Measurements from ENCODE around the gene GCNT2.
"Not testable (repeated sequence)": the region's sequence is repeated elsewhere in the genome, so short reads cannot be mapped to it uniquely, and the experiment has no call there.

Gene GCNT2

DNA sequence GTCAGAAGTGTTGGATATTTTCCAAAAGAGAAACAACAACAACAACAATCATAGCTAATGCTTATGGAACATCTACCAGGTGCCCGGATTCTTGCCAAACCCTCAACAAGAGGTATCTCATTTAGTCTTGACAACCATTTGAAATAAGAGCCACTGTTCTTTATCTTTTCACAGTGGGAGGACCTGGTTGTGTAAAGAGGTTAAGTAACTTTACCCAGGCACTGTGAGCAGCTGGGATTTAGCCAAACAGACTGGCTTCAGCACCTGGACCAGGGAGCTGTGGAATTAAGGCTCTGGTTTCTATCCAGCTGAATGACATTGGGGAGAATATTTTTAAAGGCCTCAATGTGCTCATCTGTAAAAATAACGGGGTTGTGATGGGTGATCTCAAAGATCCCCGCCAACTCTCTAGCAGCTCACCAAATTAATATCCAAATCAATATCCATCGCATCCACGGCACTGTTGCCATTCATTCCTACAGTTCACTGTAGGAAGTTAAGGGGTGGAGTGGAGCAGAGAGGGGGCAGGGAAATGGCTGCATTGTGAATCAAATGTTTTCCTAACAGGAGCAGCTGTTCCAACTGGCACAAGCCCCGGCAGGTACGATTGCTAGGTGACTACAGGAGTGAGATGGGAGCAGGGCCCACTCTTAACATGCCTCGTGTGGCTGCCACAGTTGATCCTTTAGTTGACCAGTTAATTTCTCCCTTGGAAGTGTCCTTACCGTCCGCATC, 61.8 kb downstream of the GCNT2 start:
- no peak for DNase-seq

DNA sequence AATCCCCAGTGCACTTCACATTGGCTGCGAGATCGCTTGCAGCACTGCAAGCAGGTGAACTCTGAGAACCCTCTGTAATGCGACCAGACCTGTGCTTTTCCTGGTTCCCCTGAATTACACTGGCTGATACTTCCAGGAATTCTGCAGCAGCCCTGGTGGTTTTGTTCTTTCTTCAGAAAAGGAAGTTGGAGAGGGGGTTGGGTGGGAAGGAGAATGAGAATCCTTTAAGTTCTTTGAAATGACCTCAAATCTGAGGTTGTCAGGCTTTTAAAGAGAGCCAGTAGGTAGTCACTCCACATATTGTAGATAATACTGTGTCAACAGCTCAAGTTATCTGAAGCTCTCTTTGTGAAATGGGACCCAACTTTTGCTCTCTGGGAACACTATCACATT, 62.4 kb downstream of the GCNT2 start:
- no peak for DNase-seq

DNA sequence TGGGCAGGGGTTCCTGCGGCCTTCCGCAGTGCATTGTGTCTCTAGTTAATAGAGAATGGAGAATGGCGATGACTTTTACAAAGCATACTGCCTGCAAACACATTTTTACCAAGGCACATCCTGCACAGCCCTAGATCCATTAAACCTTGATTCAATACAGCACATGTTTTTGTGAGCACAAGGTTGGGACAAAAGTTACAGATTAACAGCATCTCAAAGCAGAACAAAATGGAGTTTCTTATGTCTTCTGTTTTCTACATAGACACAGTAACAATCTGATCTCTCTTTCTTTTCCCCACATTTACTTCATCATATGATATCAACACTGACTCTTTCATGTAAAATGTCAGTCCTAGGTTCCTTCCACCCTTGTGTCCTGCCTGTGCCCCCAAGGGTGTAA, 63.5 kb downstream of the GCNT2 start:
- DNase-seq = no peak

DNA sequence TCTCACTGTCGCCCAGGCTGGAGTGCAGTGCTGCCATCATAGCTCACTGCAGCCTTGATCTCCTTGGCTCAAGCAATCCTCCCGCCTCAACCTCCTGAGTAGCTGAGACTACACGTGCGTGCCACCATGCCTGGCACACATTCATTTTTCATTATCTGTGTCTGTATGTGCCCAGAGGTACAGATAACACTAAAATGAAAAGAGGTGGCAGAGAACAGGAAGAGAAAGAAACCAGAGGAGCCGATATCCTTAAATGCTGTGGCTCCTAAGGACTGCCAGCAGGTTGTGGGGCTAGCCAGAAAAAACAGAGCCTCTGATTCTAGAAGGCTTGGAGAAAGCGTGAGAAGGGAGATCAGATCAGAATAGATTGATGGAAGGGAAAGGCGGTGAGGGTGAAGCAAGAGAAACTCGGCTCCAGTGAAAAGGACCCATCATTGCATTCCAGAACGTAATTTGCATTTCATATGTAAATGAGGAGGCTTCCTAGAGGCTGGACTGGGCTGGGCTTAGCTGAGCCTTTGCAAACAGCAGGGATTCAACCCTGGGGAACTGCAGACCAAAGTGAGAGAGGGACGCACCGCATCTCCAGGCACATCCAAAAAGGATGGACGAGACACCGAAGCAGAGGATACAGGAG, 64.2 kb downstream of the GCNT2 start:
- DNase-seq = no peak

DNA sequence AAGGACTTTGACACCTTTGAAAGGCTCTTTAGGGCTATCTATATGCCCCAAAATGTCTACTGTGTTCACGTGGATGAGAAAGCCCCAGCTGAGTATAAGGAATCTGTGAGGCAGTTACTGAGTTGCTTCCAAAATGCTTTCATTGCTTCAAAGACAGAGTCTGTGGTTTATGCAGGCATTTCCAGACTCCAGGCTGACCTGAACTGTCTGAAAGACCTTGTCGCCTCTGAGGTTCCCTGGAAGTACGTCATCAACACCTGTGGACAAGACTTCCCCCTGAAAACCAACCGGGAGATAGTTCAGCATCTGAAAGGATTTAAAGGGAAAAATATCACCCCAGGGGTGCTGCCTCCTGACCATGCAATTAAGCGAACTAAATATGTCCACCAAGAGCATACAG, 65.2 kb downstream of the GCNT2 start:
- DNase-seq = no peak

DNA sequence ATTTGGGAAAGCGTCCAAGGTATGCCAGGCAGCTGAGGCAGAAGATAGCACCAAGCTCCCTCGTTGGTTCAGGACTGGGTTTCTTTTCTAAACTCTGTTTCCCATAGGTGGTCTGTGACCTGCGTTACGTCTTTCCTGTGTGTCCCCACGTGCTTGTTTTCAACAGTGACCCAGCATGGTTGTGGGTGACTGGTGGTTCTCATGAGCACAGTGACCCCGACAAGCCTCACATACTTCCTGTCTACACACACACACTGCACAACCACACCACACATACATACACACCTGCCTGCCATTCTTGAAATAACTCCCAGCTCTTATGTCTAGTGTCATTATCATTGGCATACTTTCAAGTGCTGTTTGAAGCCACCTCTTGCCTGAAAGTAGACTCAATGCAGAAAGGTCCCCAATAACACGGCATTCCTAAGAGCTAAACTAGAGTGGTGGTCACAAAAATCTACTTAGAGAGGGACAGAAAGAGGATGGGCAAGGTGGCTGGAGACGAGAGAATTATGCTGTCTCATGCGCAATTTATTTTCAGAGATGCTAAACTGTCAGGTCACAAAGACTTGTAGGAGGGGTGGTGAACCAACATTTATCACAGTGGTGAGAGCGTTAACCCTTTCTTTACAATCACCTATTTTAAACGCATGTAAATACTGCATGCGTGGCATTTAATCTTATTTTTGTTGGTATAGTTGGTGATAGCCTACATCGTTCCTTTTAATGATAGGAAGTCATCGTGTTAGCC, 66.7 kb downstream of the GCNT2 start:
- DNase-seq = no peak

DNA sequence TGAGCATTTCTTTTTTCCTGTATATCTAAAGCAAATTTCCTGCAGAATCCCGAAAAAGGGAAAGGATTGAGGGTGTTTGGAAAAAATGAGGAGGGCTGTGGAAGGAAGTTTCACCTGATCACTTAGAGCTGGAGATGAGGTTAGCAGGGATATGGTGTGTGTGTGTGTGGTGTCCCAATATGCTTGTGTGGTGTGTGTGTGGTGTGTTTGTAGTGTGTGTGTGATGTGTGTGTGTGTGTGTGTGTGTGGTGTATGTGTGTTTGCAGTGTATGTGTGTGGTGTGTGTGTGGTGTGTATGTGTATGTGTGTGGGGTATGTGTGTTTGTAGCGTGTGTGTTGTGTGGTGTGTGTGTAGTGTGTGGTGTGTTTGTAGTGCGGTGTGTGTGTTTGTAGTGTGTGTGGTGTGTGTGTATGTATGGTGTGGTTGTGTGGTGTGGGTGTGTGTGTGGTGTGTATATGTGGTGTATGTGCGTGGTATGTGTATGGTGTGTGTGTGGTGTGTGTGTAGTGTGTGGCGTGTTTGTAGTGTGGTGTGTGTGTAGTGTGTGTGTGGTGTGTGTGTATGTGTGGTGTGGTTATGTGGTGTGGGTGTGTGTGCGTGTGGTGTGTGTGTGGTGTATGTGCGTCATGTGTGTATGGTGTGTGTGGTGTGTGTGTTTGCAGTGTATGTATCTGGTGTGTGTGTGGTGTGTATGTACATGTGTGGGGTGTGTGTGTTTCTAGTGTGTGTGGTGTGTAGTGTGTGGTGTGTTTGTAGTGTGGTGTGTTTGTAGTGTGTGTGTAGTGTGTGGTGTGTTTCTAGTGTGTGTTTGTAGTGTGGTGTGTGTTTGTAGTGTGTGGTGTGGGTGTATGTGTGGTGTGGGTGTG, 67.6 kb downstream of the GCNT2 start:
- no peak for DNase-seq

DNA sequence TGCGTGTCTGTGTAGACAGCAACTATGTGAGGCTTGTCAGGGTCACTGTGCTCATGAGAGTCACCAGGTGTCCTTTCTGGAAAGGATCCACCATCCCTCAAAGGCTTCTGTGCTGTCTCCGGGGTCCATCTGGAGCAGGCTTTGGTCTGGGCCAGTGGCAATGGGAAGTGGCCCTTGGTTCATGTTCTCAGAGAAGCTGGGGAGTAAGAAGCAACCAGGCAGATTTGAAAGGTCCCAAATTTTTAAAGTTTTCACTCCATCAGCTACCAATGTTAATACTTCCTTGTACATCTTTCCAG, 68.2 kb downstream of the GCNT2 start:
- DNase-seq = no peak

DNA sequence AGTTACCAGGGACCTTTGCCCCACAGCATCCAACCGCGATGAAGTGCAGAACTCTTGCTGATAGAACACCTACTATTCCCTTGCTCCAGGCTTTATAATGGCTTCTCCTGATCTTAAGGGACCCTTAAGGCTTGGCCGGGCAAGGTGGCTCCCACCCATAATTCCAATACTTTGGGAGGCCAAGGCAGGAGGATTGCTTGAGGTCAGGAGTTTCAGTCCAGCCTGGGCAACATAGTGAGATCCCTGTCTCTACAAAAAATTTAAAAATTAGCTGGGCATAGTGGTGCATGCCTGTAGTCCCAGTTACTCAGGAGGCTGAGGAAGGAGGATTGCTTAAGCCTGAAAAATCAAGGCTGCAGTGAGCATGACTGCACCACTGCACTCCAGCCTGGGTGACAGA, 68.8 kb downstream of the GCNT2 start:
- no peak for DNase-seq

DNA sequence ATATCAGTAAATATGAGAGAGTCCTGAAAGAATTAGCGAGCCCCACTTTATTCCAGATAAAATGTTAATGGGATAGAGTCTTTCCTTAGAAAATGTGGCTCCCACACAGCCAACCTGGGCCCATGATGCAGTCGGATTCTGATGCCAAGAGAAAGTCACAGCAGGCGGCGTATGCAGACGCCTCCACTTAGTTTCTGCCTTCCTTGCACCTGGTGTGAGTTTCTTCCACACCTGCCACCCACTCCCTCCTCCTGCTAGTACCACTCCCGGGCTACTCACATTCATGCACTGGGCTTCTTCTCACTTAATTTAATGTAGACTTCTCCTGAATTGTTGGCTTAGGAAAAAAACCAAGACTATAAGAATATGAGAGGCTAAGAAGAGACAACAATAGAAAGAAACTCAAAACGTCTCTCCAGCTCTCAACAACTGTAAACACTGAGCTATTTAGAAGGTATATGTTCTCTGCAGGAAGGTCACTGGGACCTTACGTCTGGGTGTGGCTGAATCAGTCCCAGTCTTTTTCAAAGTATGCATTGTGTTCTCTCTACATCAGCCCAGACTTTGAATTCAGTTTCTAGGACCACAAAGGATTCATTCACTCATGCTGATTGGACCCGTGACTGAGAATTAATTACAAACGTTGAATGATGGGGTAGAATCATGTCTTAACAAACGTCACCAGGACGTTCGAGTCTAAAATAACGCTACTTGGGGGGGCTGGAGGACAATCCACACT, 70.4 kb downstream of the GCNT2 start:
- DNase-seq = no peak

DNA sequence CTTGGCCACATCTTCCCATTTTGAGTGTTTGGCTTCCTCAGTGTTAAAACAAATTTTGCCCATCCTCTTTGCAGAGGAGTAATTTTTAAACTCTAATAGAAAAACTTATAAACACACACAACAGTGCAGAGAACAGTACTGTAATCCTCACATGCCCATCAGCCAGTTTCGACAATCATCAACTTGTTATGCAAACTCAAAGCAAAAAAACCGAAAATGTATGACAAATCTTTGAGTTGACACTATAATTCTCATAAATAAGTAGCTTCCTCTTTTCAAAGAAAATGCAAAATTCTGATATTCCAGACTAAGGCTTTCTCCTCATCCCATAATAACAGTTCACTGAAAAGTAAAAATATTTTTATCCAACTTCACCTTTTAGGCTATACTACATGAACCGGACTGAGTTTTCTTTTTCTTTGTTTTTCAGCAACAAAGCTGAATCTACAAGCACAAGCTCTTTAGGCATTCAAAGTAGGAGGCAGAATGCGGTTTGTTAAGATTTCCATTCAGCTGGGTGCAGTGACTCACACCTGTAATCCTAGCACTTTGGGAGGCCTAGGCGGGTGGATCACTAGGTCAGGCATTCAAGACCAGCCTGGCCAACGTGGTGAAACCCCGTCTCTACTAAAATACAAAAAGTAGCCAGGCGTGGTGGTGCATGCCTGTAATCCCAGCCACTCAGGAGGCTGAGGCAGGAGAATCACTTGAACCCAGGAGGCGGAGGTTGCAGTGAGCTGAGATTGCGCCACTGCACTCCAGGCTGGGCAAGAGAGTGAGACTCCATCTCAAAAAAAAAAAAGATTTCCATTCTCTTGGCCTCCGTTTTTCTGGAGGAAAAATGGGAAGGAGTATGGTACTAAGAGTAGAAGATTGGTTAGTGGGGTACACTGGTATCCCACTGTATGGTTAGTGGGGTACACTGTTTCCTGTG, 74.8 kb downstream of the GCNT2 start:
- no peak for DNase-seq

DNA sequence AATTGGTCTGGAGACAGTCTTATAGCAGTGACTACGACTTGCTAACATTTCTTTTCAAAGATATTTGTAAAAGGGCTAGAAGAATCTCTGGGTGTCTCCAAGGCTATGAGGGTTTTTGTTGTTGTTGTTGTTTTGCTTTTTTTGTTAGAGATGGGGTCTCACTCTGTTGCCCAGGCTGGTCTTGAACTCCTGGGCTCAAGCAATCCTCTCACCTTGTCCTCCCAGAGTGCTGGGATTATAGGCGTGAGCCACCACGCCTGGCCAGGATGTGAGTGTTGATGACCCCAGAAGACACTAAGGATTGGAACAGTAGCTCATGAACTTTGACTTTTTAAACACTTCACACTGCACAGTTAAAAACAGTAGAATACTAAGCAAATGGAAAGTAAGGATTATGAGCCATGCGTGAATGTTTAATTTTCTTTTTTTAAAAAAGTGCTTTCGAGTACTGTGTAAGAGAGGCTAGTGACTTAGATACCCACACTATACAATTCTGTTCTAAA, 76.4 kb downstream of the GCNT2 start:
- no peak for DNase-seq

DNA sequence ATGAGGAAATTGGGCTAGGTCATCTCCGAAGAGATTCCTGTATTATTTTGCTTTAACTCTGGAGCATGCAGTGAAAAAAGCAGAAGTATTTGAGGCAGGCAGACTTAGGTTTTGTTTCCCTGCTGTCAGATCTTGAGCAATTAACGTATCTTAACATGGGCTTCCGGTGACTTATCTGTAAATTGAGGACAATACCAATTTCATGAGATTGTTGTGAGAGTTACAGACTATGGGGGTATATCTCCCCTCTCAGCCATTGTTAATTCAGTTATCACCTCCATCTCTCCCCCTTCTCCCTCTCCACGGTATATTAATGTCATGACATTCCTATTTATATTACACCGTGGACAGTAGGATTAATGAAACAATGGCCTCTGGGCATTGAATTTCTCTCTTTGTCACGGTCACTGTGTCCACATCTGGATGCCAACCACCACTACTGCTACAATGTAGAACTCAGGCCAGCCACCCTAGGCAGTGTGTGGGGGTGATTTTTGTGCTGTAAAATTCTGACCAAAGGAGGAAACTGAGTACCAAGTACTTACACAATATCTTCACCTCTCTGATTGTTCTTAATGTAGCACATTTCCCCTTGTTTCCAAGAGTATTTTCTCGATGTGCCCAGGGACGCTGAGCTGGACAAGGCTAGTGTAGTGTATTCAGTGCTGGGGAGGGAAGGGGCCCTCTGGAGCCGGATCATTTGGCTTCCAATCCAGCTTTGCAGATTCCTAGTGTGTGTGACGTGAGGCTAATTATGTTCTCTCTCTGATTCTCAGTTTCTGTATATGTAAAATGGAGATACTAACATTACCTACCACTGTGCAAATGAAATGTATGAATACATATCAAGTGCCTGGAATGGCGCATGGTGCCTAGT, 77.2 kb downstream of the GCNT2 start:
- no peak for DNase-seq

DNA sequence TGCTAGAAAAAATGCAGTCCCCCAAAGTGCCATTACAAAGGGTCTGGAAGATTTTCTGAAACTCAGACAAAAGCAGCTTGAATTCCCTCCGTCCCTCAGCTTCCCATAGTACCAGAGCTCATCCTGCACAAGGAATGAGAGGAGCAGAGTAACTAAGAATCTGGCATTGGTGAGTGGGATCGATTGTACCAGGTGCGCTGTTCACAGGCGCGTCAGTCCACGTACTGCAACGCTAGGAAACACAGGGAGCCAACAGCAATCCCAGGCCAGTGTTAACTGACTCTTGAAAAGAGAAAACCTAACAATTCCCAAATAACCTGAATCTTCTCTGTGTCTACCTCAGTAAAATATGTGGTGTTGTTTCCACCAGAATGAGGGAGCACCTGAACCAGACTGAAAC, 77.9 kb downstream of the GCNT2 start:
- no peak for DNase-seq

DNA sequence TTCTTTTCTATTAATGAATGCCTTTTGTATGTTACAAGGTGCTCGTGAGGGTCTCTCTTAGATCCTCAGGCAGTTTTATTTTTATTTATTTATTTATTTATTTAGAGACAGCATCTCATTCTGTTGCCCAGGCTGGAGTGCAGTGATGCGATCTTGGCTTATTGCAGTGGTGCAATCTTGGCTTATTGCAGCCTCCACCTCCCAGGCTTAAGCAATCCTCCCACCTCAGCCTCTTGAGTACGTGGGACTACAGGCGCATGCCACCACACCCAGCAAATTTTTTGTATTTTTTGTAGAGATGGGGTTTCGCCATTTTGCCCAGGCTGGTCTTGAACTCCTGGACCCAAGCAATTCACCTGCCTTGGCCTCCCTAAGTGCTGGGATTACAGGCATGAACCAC, 79.5 kb downstream of the GCNT2 start:
- not testable (repeated sequence) for DNase-seq

DNA sequence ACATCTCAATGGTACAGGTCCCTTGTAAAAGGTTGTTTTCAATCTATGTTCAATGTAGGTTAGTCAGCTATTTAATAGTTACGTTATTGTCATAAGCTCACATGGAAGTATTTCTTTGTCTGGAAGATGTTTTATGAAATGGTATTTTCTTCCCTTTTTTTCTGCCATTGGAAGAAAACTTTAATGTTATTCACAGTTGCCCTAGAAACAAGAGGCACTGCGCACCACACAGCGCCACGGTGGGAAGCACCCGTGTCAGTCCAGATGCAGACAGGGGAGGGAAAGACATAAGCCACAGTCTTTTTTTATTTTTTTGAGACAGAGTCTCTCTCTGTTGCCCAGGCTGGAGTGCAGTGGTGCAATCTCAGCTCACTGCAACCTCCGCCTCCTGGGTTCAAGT, 82.1 kb downstream of the GCNT2 start:
- DNase-seq = no peak

DNA sequence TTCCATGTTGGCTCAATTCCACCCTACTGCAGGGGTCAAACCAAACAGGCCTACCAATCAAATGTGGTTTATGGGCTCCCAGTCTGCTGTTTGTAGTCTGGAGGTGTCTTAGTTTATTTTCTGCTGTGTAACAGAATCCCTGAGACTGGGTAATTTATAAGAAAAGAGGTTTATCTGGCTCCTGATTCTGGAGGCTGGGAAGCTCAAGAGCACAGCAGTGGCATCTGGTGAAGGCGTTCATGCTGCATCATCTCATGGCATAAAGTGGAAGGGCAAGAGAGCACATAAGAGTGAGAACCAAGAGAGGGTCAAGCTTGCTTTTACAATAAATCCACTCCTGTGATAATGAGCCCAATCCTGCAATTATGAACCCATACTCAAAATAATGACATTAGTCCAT, 87.9 kb downstream of the GCNT2 start:
- DNase-seq = no peak

DNA sequence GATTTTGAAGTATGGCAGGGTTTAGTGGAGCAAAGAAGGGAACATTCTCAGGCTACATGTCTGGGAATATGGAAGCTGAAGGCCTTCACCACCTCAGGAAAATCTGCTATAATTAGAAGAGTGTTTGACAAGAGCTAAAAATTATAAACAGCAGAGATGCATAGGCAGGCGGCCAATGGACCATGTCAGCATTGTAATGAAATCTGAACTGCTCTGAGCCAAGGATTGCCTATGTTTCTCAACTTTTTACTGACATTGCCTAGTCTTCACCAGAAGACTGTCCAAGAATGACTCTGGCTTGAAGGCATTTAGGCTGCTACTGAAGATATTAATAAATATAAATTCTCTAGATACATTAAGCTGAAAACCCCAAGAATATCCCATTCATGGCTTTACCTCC, 89.1 kb downstream of the GCNT2 start:
- DNase-seq = no peak

DNA sequence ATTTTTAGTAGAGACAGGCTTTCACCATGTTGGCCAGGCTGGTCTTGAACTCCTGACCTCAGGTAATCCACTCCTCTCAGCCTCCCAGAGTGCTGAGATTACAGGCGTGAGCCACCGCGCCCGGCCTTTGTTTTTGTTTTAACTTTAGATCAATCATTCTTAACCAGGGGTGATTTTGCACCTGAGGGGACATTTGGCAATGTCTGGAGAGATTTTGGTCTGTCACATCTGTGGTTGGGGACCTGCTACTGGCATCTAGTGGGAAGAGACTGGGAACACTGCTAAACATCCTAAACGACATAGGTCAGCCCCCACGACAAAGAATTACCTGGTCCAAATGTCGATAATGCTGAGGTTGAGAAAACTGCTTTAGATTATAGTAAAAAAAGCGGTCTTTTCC, 91.0 kb downstream of the GCNT2 start:
- DNase-seq = no peak

DNA sequence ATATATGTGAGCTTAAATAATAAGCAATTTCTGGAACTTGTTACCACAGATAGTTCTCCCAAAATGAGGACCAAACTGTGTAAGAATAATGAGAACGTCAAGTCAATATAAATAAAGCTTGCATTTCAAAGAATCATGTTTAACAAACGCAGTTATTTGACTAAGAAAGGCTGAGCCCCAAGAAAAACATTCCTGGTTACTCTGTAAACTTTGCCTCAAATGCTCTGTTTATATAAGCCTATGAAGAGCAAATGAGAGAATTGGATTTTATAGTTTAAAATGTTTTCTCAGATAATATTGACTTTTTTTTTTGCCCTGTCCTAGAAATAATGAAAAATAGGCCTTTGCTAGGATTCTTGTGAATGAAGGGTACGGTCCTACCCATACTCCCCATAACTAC, 91.9 kb downstream of the GCNT2 start:
- no peak for DNase-seq

All from activated T-cell treated with anti-CD3 and anti-CD28 coated beads, Interleukin-2, amount 50 U/mL, for 1 hour (primary cell).